NB4 (cell line): Measurements from ENCODE around the gene NMNAT1.

Source experiments
- DNase-seq: peaks from one replicate; pipeline ENCODE4 v3.0.0; 2010; ENCODE audit warnings: low read depth
- H3K4me3 ChIP-seq: one replicate; pipeline ENCODE4 v1.5.1; 2011; ENCODE audit warnings: mild to moderate bottlenecking, low read depth, low read length, moderate library complexity
- CTCF ChIP-seq: IDR thresholded peaks from one replicate; pipeline ENCODE4 v1.5.1; 2012; ENCODE audit warnings: low read depth, low read length
- MAX ChIP-seq: IDR thresholded peaks from 2 replicates; pipeline ENCODE4 v1.6.1; 2011; ENCODE audit warnings: low read depth, low read length
- MYC ChIP-seq: IDR thresholded peaks from 2 replicates; pipeline ENCODE4 v1.6.1; 2011; ENCODE audit warnings: low read depth, low read length
- POLR2A ChIP-seq: IDR thresholded peaks from 2 replicates; pipeline ENCODE4 v1.6.1; 2011; ENCODE audit warnings: mild to moderate bottlenecking; ENCODE audit not compliant: insufficient read length; ENCODE audit errors: extremely low read depth

NMNAT1 gene

GRCh38 chr1:9989773-9990172 is 46.5 kb downstream of the NMNAT1 start:
- TF ChIP-seq POLR2A (no peak), MYC (no peak), MAX (no peak), CTCF (no peak)
- DNase-seq: no peak
- H3K4me3 ChIP-seq: no peak overlapping the region

GRCh38 chr1:9990944-9991343 is 47.7 kb downstream of the NMNAT1 start:
- no peak for DNase-seq
- H3K4me3 ChIP-seq: no peak overlapping the region
- TF ChIP-seq MYC (no peak), CTCF (no peak), MAX (no peak), POLR2A (no peak)

- no peak overlapping the region for H3K4me3 ChIP-seq
- DNase-seq: peak; percentile 30
- no peak for TF ChIP-seq MYC
- no peak for TF ChIP-seq POLR2A
- TF ChIP-seq CTCF: no peak
- TF ChIP-seq MAX: no peak
Measured at GRCh38 chr1:9992910-9993309, 49.6 kb downstream of the NMNAT1 start.

GRCh38 chr1:9993561-9994075 is 50.3 kb downstream of the NMNAT1 start:
- no peak for DNase-seq
- no peak overlapping the region for H3K4me3 ChIP-seq
- TF ChIP-seq CTCF: no peak
- TF ChIP-seq MYC: no peak
- TF ChIP-seq POLR2A: no peak
- no peak for TF ChIP-seq MAX

- no peak within 1 kb of the TSS for H3K4me3 ChIP-seq
- DNase-seq: peak; percentile 18
- TF ChIP-seq CTCF (no peak), MAX (no peak)
Measured at GRCh38 chr1:9996624-9997582, 53.6 kb downstream of the NMNAT1 start, which contains the start of gene RBP7. TSS of gene RBP7 (plus strand) at chr1:9997228. CDS start at chr1:9997259, 31 bp downstream.
